Measurements from ENCODE around the gene EGFL8.
"Not testable (repeated sequence)": the region's sequence is repeated elsewhere in the genome, so short reads cannot be mapped to it uniquely, and the experiment has no call there.

EGFL8 gene

GRCh38 chr6:32164295-32164694, at the start of gene EGFL8:
Gene EGFL8 (plus strand): TSS chr6:32164595. CDS start chr6:32166166, 1,571 bp downstream.
- DNase-seq = no peak

DNA sequence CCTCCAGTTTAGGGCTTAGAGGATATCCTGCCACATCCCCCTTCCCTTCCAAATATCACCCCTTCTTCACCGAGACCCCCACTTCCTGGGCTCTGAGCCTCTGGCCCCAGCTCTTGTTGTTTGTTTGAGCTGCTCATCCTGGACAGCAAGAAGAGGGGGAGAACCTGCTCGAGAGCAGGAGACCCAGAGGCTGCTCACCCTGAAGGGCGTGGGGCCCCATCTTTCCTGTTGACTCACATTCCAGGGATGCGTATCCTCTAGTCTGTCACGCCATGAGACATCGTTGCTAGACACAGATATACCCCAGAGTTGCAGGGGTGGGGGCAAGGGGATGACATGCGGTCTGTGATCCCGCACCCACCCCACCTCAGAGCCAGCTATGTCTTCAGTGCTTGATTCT, 49.6 kb upstream of the EGFL8 start:
- no peak for DNase-seq

GRCh38 chr6:32115623-32116022, 48.8 kb upstream of the EGFL8 start:
- no peak for DNase-seq

- no peak for DNase-seq
Measured at GRCh38 chr6:32116674-32117073, 47.7 kb upstream of the EGFL8 start.

DNA sequence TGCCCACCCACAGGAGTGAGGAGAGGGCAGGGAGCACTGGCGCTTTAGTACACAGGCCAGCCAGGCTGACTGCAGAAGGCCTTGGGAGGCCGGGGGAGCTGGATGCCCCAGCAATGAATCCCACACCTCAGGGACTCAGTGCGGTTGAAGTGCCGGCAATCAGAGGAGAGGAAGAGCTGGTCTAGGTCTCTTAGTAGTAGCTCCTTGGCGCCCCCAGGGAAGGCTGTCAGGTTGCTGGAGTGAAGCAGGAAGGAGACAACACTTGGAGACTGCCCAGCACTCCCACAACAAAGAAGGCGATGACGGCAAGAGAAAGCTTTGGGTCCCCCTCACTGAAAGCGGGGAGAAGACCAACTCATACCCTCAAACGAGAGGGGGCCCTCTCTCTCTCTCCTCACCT, 46.9 kb upstream of the EGFL8 start:
- DNase-seq = no peak

DNA sequence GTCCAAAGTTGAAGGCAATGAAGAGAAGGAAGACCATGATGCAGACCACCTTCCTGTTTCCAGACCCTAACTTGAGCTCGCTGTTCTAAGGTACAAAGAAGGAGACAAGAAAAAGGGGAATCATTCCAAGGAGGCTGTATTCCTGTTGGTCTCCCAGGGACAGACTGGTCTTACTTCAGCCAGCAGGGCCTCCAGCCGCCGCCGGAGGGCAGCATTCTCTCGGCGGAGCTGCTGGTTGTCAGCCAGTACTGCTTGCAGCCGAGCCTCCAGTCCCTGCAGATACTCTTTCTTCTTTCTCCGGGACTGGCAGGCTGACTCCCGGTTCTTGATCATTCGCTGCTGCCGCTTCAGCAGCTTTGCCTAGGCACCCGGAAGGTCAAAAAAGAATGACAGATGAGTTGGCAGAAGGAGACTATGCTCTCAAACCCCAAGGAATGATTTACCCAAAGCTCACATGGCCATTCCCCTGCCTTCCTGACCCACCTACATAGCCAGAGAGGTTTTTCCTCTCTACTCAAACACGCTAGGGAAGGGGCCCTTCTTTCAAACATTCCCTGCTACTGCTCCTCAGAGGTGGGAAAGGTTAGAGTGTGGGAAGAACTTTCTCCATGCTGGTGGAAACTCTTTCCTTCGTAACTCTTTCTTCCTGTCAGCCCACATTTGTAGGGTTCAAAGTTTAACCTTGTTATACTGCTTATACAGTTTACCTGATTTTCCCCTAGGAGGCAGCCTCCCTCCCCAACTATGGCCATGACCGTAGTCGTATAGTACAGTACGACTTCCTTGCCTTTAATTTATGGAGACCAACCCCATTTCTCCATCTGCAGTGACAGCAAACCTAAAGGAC, 45.4 kb upstream of the EGFL8 start:
- DNase-seq = peak; percentile 67

- no peak for DNase-seq
Measured at GRCh38 chr6:32120573-32121059, 43.8 kb upstream of the EGFL8 start.

- no peak for DNase-seq
Measured at GRCh38 chr6:32123681-32124080, 40.7 kb upstream of the EGFL8 start.

- no peak for DNase-seq
Measured at GRCh38 chr6:32126880-32127279, 37.5 kb upstream of the EGFL8 start.

GRCh38 chr6:32127409-32127716, 37.0 kb upstream of the EGFL8 start:
- no peak for DNase-seq

DNA sequence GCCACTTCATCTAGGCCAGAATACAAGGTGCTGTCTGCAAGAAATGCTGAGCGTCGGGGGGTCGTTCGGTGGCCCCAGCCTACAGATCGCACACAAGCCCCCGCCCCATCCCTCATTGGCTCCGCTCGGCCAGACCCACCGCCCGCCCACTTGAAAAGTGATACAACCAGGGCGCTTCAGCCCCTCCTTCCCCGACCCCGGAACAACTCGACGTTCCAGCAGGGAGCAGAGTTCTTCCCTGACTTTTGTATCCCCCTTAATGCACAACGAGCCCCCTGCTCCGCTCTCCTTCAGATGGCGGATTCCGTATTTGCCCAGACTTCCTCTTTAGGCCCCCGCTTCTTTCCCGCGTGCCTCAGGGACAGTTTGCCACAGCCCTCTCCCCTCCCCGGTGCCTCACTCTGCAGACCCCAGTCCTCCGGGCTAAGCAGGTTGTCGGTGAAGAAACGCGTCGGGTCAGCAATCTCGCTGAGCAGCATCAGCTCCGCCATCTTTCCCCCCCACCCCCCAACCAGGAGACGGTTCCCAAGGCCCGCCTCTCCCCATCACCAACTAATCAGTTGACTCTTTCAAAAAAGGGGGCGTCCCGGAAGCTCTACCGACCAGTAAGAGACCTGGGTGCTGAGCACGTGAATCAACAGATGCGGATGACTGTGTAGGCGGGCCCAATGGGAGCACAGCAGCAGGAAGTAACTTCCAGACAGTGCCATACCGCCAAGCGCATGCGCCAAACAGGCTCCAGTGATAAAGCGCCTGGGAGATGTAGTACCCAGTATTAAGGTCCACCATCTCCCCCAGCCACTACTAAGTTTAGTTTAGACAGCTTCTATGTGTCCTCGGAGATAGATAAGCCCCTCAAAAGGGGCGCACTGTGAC, 36.4 kb upstream of the EGFL8 start, which contains the start of gene ATF6B:
Gene ATF6B (minus strand): TSS at position 530 of the 876 bp plus-strand sequence. CDS start 39 bp downstream, at position 491.
- DNase-seq = peak; percentile 94

GRCh38 chr6:32128751-32129296, 35.6 kb upstream of the EGFL8 start:
- DNase-seq = no peak

DNA sequence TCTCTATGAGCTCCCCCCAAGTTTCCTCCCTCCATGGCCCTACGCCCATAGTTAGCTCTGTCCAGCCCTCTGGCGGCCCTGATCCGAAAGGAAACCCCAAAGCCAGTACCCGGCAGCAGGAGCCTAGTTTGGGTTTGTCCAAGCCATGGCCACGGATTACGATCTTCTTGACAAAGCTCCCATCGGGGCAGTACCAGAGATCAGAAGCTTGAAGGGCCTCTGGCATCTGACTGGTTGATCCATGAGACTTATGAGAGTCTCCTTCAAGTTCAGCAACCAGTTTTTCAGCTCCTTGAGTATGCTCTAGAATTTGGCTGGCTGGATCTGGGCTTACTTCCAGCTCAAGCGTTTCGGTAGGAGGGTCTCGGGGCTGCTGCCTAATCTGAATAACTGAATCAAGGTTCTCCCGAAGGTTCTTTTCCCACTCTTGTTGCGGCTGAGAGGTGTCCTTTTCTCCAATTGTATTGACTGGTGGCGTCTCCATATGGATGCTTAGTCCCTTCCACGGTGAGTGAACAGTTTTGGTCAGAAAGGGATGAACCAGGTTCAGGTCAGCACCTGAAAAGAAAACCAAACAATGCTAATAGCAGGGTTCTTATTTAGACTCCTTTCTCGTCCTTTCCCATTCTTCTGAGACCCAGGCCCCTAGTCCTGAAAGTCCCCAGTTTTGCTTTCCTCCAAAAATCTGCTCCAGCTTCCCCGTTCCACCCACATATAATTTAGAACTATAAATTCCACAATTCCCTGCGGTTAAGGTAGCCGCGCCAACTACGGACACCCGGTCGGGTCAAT, 34.9 kb upstream of the EGFL8 start:
- DNase-seq = no peak

GRCh38 chr6:32131439-32131948, 32.9 kb upstream of the EGFL8 start:
- no peak for DNase-seq

DNA sequence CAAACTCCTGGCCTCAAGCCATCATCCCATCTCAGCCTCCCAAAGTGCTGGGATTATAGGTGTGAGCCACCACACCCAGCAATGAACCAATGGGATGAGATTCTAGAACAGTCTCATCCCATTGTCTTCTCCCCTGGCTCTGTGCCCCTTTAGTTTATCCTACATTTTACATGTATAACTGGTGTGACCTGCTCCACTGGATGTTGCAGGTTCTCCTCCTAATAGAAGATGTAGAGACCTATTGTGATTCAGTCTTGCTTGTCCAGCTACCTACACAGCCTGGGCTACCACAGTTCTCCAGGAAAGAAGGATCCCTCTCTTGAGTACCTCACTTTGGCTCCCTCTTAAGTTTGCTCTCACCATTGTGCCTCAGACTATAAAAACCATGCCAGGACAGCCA, 32.3 kb upstream of the EGFL8 start:
- no peak for DNase-seq

GRCh38 chr6:32133786-32134185, 30.6 kb upstream of the EGFL8 start:
- no peak for DNase-seq

- no peak for DNase-seq
Measured at GRCh38 chr6:32137454-32137853, 26.9 kb upstream of the EGFL8 start.

DNA sequence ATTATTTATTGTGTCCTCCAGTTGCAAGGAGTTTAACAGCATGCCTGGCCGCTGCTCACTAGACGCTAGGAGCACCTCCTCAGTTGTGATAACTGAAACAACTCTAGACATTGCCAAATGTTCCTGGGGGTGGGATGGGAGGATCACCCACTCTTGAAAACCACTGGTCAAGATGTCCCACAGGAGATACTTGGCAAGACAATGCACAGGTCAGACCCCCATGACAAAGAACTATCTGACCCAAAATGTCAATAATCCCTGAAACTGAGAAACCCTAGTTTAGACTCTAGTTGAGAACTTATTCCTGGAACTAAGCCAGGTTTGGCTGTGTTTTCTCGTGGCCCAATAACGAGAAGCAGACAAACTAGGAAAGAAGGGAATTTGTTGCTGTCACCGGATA, 24.8 kb upstream of the EGFL8 start:
- DNase-seq = no peak

DNA sequence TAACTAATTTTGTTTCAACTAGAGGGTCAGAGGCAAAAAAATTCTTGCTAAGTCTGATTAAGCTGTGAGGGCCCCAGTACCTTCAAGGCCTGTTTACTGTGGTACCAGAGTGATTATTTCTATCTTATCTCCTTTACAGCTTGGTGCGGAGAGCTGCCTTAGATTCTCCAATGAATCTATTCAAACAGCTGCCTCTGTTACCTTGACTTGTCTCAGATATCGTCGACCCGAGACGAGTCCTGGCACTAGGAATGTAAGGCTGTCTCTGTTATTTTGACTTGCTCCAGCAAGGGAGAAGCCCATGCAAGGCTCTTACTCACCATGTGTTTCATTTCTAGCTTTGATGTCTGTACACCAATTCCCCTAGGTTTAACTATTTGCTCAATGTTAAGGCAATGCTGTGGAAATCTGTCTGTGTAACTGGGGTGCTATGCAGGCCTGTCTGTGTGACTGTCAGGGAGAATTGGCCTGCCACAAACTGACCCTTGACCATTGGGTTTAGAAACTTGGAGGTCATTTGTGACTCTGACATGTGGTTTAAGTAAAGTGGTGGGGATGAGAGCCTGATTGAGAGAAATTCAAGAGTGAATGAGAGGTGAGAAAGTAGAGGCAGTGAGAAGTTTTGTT, 23.9 kb upstream of the EGFL8 start:
- no peak for DNase-seq

- not testable (repeated sequence) for DNase-seq
Measured at GRCh38 chr6:32144238-32144637, 20.2 kb upstream of the EGFL8 start.

DNA sequence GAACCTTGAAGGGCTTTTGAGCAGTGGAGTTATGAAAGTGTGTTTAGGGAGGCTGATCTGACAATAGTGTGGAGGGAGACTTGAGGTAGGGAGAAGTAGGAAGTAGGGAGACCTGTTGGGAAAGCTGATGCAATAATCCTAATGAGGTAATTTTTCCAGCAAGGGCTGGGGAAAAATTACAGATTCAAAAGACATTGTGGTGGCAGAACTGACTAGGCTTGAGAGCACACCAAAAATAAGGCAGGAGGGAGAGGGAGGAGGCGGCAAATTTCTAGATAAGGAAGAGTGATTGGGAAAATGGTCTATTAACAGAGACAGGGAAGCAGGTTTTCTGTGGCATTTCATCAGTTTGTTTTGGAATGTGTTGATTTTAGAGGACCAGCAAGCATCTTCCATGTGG, 18.1 kb upstream of the EGFL8 start:
- DNase-seq = no peak

- no peak for DNase-seq
Measured at GRCh38 chr6:32146687-32147086, 17.7 kb upstream of the EGFL8 start.
